GM12878 (cell line): ENCODE measurements around the gene PLEKHA6. TPM values are rescaled to one million over a fixed set of nuclear protein-coding genes. Genes with fewer than 3 reads are reported as not detected.

Source experiments
- ATAC-seq: fragments of 200-7000 bp; cut with Tn5 transposase; 3 replicates; pipeline ENCODE4 v1.9.1; 2020; ENCODE audit warnings: mild to moderate bottlenecking, moderate library complexity
- BruUV-seq: library from RNA; stranded (reverse); fragments of 400-500 nt; replicated peaks from 2 replicates; lab custom pipeline; 2021; lab: Mats Ljungman, UMichigan
- CTCF ChIA-PET: fragments of 300-600 bp; sonication (Branson Sonifier 250); formaldehyde crosslinking; extraction: SDS; loops from one replicate; lab custom pipeline; 2021; ENCODE audit warnings: inconsistent platforms; lab: Yijun Ruan, JAX
- POLR2A ChIA-PET: fragments of 350-600 bp; formaldehyde crosslinking; extraction: SDS; loops from one replicate; lab custom pipeline; 2021; ENCODE audit warnings: inconsistent platforms; lab: Charles Lee
- RAD21 ChIA-PET: fragments of 300-600 bp; sonication (Branson Sonifier 250); formaldehyde crosslinking; loops from one replicate; lab custom pipeline; 2023; ENCODE audit warnings: antibody characterized with exemption; ENCODE audit not compliant: unreplicated experiment; lab: Charles Lee
- SMC1A ChIA-PET: fragments of 300-600 bp; sonication (Branson Sonifier 250); formaldehyde crosslinking; loops from one replicate; lab custom pipeline; 2023; ENCODE audit not compliant: unreplicated experiment, uncharacterized antibody; lab: Charles Lee
- DNase-seq: peaks from one replicate; pipeline ENCODE4 v3.0.0-alpha.2; 2011; ENCODE audit warnings: low read depth, low spot score
- FAIRE-seq: peaks from 3 replicates; lab custom pipeline; 2011; peaks lifted over from hg19 to GRCh38; lab: Jason Lieb, UNC
- H2AFZ ChIP-seq: 2 replicates; pipeline ENCODE4 v1.6.0; 2011; ENCODE audit warnings: low read depth, low read length, control low read depth; ENCODE audit not compliant: control insufficient read depth
- H3K27ac ChIP-seq: 2 replicates; pipeline ENCODE4 v1.5.1; 2011; ENCODE audit warnings: control low read depth; ENCODE audit not compliant: control insufficient read depth, insufficient read depth
- H3K27me3 ChIP-seq, 2 experiments: replicated peaks in 1 of 2; 2 replicates each; pipeline versions ENCODE4 v1.6.0 to v1.6.1; 2011; ENCODE audit warnings: low read length in 1 of 2; ENCODE audit not compliant: control insufficient read depth in 2 of 2, insufficient read depth in 2 of 2
- H3K36me3 ChIP-seq, 2 experiments: 2 replicates each; pipeline ENCODE4 v1.5.1; 2011; ENCODE audit warnings: low read length in 1 of 2; ENCODE audit not compliant: control insufficient read depth in 2 of 2, insufficient read depth in 2 of 2
- H3K4me1 ChIP-seq: 2 replicates; pipeline ENCODE4 v1.6.1; 2011; ENCODE audit warnings: mild to moderate bottlenecking, low read length, moderate library complexity, mixed read lengths; ENCODE audit not compliant: control insufficient read depth, insufficient read depth
- H3K4me2 ChIP-seq: 2 replicates; pipeline ENCODE4 v1.6.0; 2011; ENCODE audit warnings: control low read depth; ENCODE audit not compliant: control insufficient read depth, insufficient read depth
- H3K4me3 ChIP-seq: fragments of 200-600 bp; sonication (generic); 2 replicates; pipeline ENCODE4 v1.5.1; 2016
- H3K79me2 ChIP-seq: 2 replicates; pipeline ENCODE4 v1.6.0; 2011; ENCODE audit warnings: low read length; ENCODE audit not compliant: control insufficient read depth, insufficient read depth
- H3K9ac ChIP-seq: 2 replicates; pipeline ENCODE4 v1.8.0; 2011; ENCODE audit warnings: low read length, control low read depth, mixed read lengths; ENCODE audit not compliant: control insufficient read depth, insufficient read depth
- H3K9me3 ChIP-seq: replicated peaks from 3 replicates; pipeline ENCODE4 v1.5.1; 2011; ENCODE audit warnings: mild to moderate bottlenecking, low read length; ENCODE audit not compliant: control insufficient read depth, insufficient read depth
- H4K20me1 ChIP-seq: 2 replicates; pipeline ENCODE4 v1.6.0; 2011; ENCODE audit not compliant: control insufficient read depth, insufficient read depth
- ATF2 ChIP-seq: IDR thresholded peaks from 2 replicates; pipeline ENCODE4 v1.6.1; 2012; ENCODE audit warnings: low read length, inconsistent platforms
- BACH1 ChIP-seq: fragments of 450-650 bp; IDR thresholded peaks from 2 replicates; pipeline ENCODE4 v1.6.1; 2017; ENCODE audit warnings: mild to moderate bottlenecking, borderline replicate concordance
- BCL11A ChIP-seq: IDR thresholded peaks from 2 replicates; pipeline ENCODE4 v1.6.1; 2011; ENCODE audit warnings: low read depth, low read length
- CBX5 ChIP-seq: sonication (generic); IDR thresholded peaks from 2 replicates; pipeline ENCODE4 v1.6.1; 2016; ENCODE audit warnings: low read depth, moderate library complexity, mild to moderate bottlenecking, inconsistent platforms
- E4F1 ChIP-seq: fragments of 450-650 bp; IDR thresholded peaks from 2 replicates; pipeline ENCODE4 v1.6.1; 2018; ENCODE audit warnings: borderline replicate concordance, mild to moderate bottlenecking; ENCODE audit not compliant: partially characterized antibody
- ELK1 ChIP-seq: IDR thresholded peaks from 2 replicates; pipeline ENCODE4 v1.6.1; 2012; ENCODE audit warnings: low read depth, low read length, improper control_type of control experiment
- MLLT1 ChIP-seq: fragments of 450-650 bp; IDR thresholded peaks from 2 replicates; pipeline ENCODE4 v1.6.1; 2016; ENCODE audit warnings: mild to moderate bottlenecking
- MTA3 ChIP-seq: IDR thresholded peaks from 2 replicates; pipeline ENCODE4 v1.6.1; 2012; ENCODE audit warnings: low read length, inconsistent platforms, borderline replicate concordance
- MYC ChIP-seq: IDR thresholded peaks from 2 replicates; pipeline ENCODE4 v1.6.1; 2011; ENCODE audit warnings: mild to moderate bottlenecking, low read length, moderate library complexity, inconsistent platforms; ENCODE audit not compliant: insufficient read depth, insufficient replicate concordance, insufficient read length, severe bottlenecking
- NFYA ChIP-seq: IDR thresholded peaks from 2 replicates; pipeline ENCODE4 v1.6.1; 2011; ENCODE audit warnings: low read depth, mild to moderate bottlenecking, low read length, improper control_type of control experiment, borderline replicate concordance
- NR2C1 ChIP-seq: fragments of 450-650 bp; IDR thresholded peaks from 2 replicates; pipeline ENCODE4 v1.6.1; 2017; ENCODE audit warnings: antibody characterized with exemption, mild to moderate bottlenecking, moderate library complexity
- PAX8 ChIP-seq: fragments of 450-650 bp; IDR thresholded peaks from 2 replicates; pipeline ENCODE4 v1.6.1; 2017; ENCODE audit warnings: mild to moderate bottlenecking, moderate library complexity
- SIX5 ChIP-seq: IDR thresholded peaks from 2 replicates; pipeline ENCODE4 v1.6.1; 2011; ENCODE audit warnings: mild to moderate bottlenecking, low read depth, low read length, moderate library complexity; ENCODE audit not compliant: severe bottlenecking
- SREBF1 ChIP-seq: IDR thresholded peaks from 2 replicates; pipeline ENCODE4 v1.6.1; 2012; ENCODE audit warnings: mild to moderate bottlenecking, low read length
- STAT3 ChIP-seq: IDR thresholded peaks from 2 replicates; pipeline ENCODE4 v1.6.1; 2011; ENCODE audit warnings: low read depth, low read length, improper control_type of control experiment
- TAF1 ChIP-seq: IDR thresholded peaks from 2 replicates; pipeline ENCODE4 v1.6.1; 2011; ENCODE audit warnings: mild to moderate bottlenecking, low read depth, low read length, borderline replicate concordance
- TARDBP ChIP-seq: IDR thresholded peaks from 2 replicates; pipeline ENCODE4 v1.6.1; 2016; ENCODE audit warnings: borderline replicate concordance
- ZBED1 ChIP-seq: IDR thresholded peaks from 2 replicates; pipeline ENCODE4 v1.6.1; 2016; ENCODE audit warnings: borderline replicate concordance
- ZNF207 ChIP-seq: fragments of 450-650 bp; IDR thresholded peaks from 2 replicates; pipeline ENCODE4 v1.6.1; 2014; ENCODE audit warnings: antibody characterized with exemption, mild to moderate bottlenecking, borderline replicate concordance
- ZZZ3 ChIP-seq: IDR thresholded peaks from 2 replicates; pipeline ENCODE4 v1.6.1; 2011; ENCODE audit warnings: low read depth; ENCODE audit not compliant: control insufficient read depth, insufficient read length
- WGBS: methylation state at CpG from one replicate; pipeline ENCODE4 v1.1.6; 2016; ENCODE audit warnings: low lambda C conversion rate; ENCODE audit not compliant: insufficient replicate concordance, insufficient coverage; ENCODE audit errors: missing lambda C conversion rate; 5-methylcytosine and 5-hydroxymethylcytosine counted together
- in situ Hi-C: fragments of 300-500 bp; cut with MboI; formaldehyde crosslinking; loops from 9 replicates; pipeline ENCODE4 v1.14.3; 2018; ENCODE audit warnings: mixed read lengths
- intact Hi-C: fragments of 100-400 bp; cut with micrococcal nuclease; formaldehyde crosslinking; loops from one replicate; pipeline ENCODE4 v1.14.2; 2022; ENCODE audit not compliant: unreplicated experiment
- polyA plus RNA-seq, 11 experiments: library from polyadenylated mRNA; depleted of rRNA in 4 of 11; unstranded in 6 of 11; stranded (reverse) in 5 of 11; fragments of >200 nt; fragmentation: Nextera tagmentation in 4 of 11; fragmentation: Illumina TruSeq in 1 of 11; extraction: Ambion mirVana in 4 of 11; extraction: Trizol in 1 of 11; gene quantifications; 1 replicate in 1 of 11; 2 replicates in 10 of 11; pipeline versions ENCODE4 v1.2.1 to v1.2.3, GENCODE V29; 2011 to 2016; ENCODE audit warnings: inconsistent platforms in 2 of 11, missing spikeins in 2 of 11, low read depth in 1 of 11
- total RNA-seq, 4 experiments: library from RNA; depleted of rRNA in 3 of 4; stranded (reverse); fragments of >200 nt in 3 of 4; fragmentation: Illumina TruSeq in 1 of 4; extraction: Trizol in 1 of 4; gene quantifications; 2 replicates each; pipeline versions ENCODE4 v1.2.1 to v1.2.3, GENCODE V29; 2013 to 2021

PLEKHA6 gene
- total and polyA plus RNA-seq, 10 of the 15 experiments (the other 5 are each of a cell fraction or from before 2014, with no cell fraction given), result 0.04 to 0.81 (median 0.19) TPM; not detected in 4

- Histone ChIP-seq H4K20me1 (no peaks in the 10 kb centered on the region), H3K27ac (no peak overlapping the region), H3K4me2 (no peak overlapping the region), H3K27me3 (peaks cover 2 to 18% of the 10 kb centered on the region in 2 experiments), H3K9ac (no peak overlapping the region), H3K36me3 (no peaks in the 10 kb centered on the region), H3K4me3 (no peak overlapping the region), H3K79me2 (no peaks in the 10 kb centered on the region), H2AFZ (no peak overlapping the region), H3K9me3 (no peaks in the 10 kb centered on the region), H3K4me1 (no peaks in the 10 kb centered on the region)
- WGBS, result 31% methylated on average over 12 of the region's 12 CpGs
- DNase-seq (no peak), ATAC-seq (no peak), FAIRE-seq (no peak)
- TF ChIP-seq BCL11A (no peak), ZZZ3 (no peak), MYC (no peak), ELK1 (no peak), STAT3 (no peak), BACH1 (no peak), E4F1 (no peak), NR2C1 (no peak), ATF2 (no peak), TAF1 (no peak), SIX5 (no peak), MTA3 (no peak), ZBED1 (no peak), ZNF207 (no peak), PAX8 (no peak), MLLT1 (no peak), TARDBP (no peak), CBX5 (no peak), NFYA (no peak), SREBF1 (no peak)
- RAD21 ChIA-PET, result no interaction called here
- SMC1A ChIA-PET, result no interaction called here
- no TSS peak for BruUV-seq
- intact Hi-C loops, result no loop called here
- in situ Hi-C loops, result no loop called here
- CTCF ChIA-PET, result no interaction called here
- POLR2A ChIA-PET, result no interaction called here
Measured at GRCh38 chr1:204250428-204251030, 109.2 kb downstream of the PLEKHA6 start.
